HG03108 (cell line): ENCODE results near the gene CTNNB1.

Experiments
- ATAC-seq: cut with Tn5 transposase; IDR thresholded peaks from one replicate; pipeline ENCODE4 v1.9.1; 2021; ENCODE audit warnings: moderate library complexity; ENCODE audit not compliant: unreplicated experiment

Gene CTNNB1

GRCh38 chr3:41213588-41213987 lies 14.3 kb downstream of the CTNNB1 start:
- ATAC-seq: no peak

GRCh38 chr3:41216422-41216821 lies 17.1 kb downstream of the CTNNB1 start:
- no peak for ATAC-seq

- no peak for ATAC-seq
These were observed 17.7 kb downstream of the CTNNB1 start for GRCh38 chr3:41216993-41217392.

- no peak for ATAC-seq
These were observed 20.1 kb downstream of the CTNNB1 start for GRCh38 chr3:41219424-41219823.

- no peak for ATAC-seq
These were observed 21.8 kb downstream of the CTNNB1 start for GRCh38 chr3:41220906-41221677.

GRCh38 chr3:41222012-41222411 lies 22.7 kb downstream of the CTNNB1 start:
- no peak for ATAC-seq

DNA sequence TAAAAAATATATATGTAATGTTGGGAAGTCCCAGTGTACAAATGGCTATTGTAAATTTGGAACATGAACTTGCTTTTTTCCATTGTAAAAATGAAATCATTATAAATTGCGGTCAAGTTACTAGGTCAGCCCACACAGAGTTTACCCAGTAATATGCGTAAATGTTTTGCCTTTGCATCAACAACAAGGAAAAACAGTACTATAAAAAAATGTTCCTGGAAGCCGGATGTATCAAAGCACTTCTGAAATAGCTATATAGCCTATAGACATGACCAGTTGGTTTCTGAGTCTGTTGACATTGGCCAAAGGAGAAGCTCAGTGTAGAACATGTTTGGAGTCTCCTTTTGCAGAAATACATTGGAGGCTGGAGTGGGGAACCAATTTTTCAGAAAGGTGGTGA lies 23.2 kb downstream of the CTNNB1 start:
- ATAC-seq: no peak

- ATAC-seq: no peak
These were observed 23.8 kb downstream of the CTNNB1 start for GRCh38 chr3:41223078-41223477.

DNA sequence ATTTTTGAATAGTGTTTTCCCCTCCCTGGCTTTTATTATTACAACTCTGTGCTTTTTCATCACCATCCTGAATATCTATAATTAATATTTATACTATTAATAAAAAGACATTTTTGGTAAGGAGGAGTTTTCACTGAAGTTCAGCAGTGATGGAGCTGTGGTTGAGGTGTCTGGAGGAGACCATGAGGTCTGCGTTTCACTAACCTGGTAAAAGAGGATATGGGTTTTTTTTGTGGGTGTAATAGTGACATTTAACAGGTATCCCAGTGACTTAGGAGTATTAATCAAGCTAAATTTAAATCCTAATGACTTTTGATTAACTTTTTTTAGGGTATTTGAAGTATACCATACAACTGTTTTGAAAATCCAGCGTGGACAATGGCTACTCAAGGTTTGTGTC lies 24.4 kb downstream of the CTNNB1 start:
- ATAC-seq: no peak

GRCh38 chr3:41224120-41224806 lies 25.0 kb downstream of the CTNNB1 start:
- ATAC-seq: no peak

- ATAC-seq: no peak
These were observed 35.8 kb downstream of the CTNNB1 start for GRCh38 chr3:41234823-41235721.

- ATAC-seq: no peak
These were observed 36.9 kb downstream of the CTNNB1 start for GRCh38 chr3:41236228-41236627.

GRCh38 chr3:41237907-41238306 lies 38.6 kb downstream of the CTNNB1 start:
- no peak for ATAC-seq

DNA sequence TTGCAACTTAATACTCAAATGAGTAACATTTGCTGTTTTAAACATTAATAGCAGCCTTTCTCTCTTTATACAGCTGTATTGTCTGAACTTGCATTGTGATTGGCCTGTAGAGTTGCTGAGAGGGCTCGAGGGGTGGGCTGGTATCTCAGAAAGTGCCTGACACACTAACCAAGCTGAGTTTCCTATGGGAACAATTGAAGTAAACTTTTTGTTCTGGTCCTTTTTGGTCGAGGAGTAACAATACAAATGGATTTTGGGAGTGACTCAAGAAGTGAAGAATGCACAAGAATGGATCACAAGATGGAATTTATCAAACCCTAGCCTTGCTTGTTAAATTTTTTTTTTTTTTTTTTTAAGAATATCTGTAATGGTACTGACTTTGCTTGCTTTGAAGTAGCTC lies 40.3 kb downstream of the CTNNB1 start:
- ATAC-seq: no peak

- ATAC-seq: no peak
These were observed 41.9 kb downstream of the CTNNB1 start for GRCh38 chr3:41241161-41241560.

DNA sequence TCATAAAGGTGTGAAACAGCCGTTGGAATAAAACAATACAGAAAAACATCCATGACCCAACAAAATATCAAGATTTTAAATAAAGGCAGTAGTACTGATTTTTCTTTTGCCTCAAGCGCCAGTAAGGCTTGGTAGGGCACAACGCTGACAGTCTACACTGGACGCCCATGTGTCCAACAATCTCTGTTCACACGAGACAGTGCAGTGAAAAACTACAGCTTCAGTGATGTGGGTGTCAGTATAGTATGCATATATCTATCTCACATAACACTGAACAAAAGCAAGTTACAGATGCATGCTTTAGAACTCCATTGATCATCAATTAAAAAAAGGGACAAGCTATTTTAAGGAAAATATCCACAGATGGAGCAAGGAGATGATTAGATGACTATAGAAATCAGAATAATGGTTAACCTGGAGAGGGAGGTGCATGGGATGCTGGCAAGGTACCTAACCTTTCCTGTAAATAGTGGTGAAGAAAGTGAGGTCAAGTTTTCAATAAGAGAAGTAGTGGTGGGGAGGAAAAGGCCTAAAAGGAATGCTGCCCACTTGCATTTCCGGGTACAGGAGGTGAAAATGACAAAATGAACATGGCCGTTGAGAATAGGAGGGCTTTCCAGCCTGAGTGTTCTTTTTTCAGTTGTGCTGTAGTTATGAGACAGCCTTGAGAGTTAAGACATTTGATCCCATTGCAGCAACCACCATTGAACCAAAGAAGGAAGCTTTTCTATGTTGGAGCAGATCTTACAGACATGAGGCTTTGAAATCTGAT lies 42.7 kb downstream of the CTNNB1 start:
- ATAC-seq: no peak

- no peak for ATAC-seq
These were observed 43.9 kb downstream of the CTNNB1 start for GRCh38 chr3:41243183-41243582.

DNA sequence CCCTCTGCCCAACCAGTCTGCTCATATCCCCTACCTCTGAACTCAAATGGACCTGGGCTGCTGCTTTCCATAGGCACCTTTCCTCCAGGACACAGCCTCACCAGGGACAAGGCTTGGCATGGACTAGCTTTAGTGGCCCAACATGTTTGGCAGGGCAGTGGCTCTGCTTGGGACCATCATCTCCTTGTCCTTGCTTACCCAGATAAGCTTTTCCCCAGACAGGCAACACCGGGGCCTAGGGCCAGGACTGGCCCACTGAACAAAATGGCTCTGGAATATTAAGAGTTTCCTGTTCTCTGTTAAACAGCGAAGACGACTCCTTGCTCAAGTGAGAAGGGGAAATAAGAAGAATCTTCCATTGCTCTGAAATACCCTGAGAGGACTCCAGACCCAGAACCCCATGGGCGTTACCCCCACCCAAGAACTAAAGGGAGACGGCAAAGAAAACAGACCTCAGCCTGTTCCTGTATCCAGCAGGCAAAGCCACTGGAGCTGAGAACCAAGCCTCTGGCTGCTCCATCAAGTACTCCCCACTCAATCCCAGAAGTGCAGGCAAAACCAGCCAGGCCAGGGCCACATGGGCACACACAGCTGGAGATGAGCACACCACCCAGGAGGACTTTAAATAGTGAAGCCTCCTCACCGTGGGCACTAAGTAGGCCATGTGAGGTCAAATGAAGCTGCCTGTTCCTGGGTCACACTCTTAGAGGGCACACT lies 45.5 kb downstream of the CTNNB1 start:
- ATAC-seq: no peak

- no peak for ATAC-seq
These were observed 48.0 kb downstream of the CTNNB1 start for GRCh38 chr3:41247055-41248004.
